Measurements from ENCODE around the gene PLXDC2. TPM values are rescaled to one million over a fixed set of nuclear protein-coding genes. Genes with fewer than 3 reads are reported as not detected.
A peak's percentile ranks its signal among the peaks of the same experiment; 100 is the strongest.

The PLXDC2 gene
- total RNA-seq, 1 experiment from 2014 or later: 38.7 TPM

DNA sequence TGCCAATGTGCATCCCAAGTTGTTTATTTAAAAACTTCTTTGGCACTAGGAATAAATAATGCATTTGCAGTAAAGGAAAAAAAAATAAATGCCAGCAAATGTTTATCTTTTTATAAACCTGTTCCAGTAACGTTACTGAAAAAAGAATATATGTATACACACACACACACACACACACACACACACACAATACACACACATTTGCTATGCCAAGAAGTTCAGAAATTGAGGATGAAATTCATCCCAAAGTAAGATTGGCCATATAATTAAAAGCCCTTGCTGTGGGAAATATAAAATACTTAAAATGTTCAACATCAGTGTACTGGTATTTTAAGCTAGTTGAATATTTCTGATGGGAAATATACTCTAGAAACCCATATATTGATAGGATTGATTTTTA is 2.6 kb downstream of the PLXDC2 start:
- Histone ChIP-seq H2AK5ac (ENCODE audit: insufficient read length, low read length) (no peak overlapping the region), H3K27ac (ENCODE audit: insufficient read length, low read depth, low read length) (no peak overlapping the region), H3K23ac (ENCODE audit: insufficient read length, low read depth, low read length) (no peak overlapping the region), H3K18ac (ENCODE audit: insufficient read length, low read depth, low read length) (no peak overlapping the region), H3K14ac (ENCODE audit: insufficient read depth, low read length) (no peak overlapping the region), H4K8ac (replicated peaks; ENCODE audit: insufficient read length, low read depth, low read length) (no peak overlapping the region), H3K4ac (ENCODE audit: low read depth, low read length) (no peak overlapping the region), H2BK15ac (ENCODE audit: low read depth, low read length) (no peak overlapping the region), H2AFZ (ENCODE audit: low read length) (no peak overlapping the region), H3K79me2 (ENCODE audit: insufficient read depth, low read length) (peaks cover 19% of the 10 kb centered on the region; the same call in 1 of the 2 replicates), H2BK20ac (ENCODE audit: low read depth, low read length, poor library complexity, severe bottlenecking) (no peak overlapping the region), H4K20me1 (ENCODE audit: control insufficient read depth, insufficient read depth, insufficient read length) (no peaks in the 10 kb centered on the region), H4K5ac (ENCODE audit: insufficient read length, low read depth, low read length) (no peak overlapping the region), H3K4me2 (ENCODE audit: insufficient read depth, insufficient read length, low read length) (peak overlapping the region; percentile 95), H2BK5ac (ENCODE audit: insufficient read length, low read length) (no peak overlapping the region), H3K23me2 (ENCODE audit: insufficient read length, low read depth, low read length, poor library complexity, severe bottlenecking) (peaks cover 13% of the 10 kb centered on the region), H3K56ac (ENCODE audit: insufficient read length, low read depth, low read length) (no peak overlapping the region), H3K27me3 (ENCODE audit: insufficient read depth, low read length) (no peaks in the 10 kb centered on the region), H3K4me1 (ENCODE audit: insufficient read depth, low read length) (no peaks in the 10 kb centered on the region; the same call in 1 of the 2 replicates), H3K79me1 (ENCODE audit: insufficient read depth, low read depth, low read length, poor library complexity, severe bottlenecking) (no peaks in the 10 kb centered on the region), H4K91ac (ENCODE audit: insufficient read length, low read depth, low read length) (no peak overlapping the region), H3K9ac (ENCODE audit: extremely low read depth, insufficient read length, low read length) (no peak overlapping the region), H3T11ph (ENCODE audit: low read length) (no peak overlapping the region), H2BK120ac (ENCODE audit: low read depth, low read length, poor library complexity, severe bottlenecking) (no peak overlapping the region), H3K9me3 (ENCODE audit: control insufficient read depth, low read depth, low read length) (no peaks in the 10 kb centered on the region), H2BK12ac (ENCODE audit: insufficient read length, low read depth, low read length) (no peak overlapping the region)
- DNase-seq: no peak
- WGBS (ENCODE audit: extremely low coverage, insufficient read length, low lambda C conversion rate): no CpG with 5 or more reads among the region's 1 CpG
- TF ChIP-seq, protein P1, sequence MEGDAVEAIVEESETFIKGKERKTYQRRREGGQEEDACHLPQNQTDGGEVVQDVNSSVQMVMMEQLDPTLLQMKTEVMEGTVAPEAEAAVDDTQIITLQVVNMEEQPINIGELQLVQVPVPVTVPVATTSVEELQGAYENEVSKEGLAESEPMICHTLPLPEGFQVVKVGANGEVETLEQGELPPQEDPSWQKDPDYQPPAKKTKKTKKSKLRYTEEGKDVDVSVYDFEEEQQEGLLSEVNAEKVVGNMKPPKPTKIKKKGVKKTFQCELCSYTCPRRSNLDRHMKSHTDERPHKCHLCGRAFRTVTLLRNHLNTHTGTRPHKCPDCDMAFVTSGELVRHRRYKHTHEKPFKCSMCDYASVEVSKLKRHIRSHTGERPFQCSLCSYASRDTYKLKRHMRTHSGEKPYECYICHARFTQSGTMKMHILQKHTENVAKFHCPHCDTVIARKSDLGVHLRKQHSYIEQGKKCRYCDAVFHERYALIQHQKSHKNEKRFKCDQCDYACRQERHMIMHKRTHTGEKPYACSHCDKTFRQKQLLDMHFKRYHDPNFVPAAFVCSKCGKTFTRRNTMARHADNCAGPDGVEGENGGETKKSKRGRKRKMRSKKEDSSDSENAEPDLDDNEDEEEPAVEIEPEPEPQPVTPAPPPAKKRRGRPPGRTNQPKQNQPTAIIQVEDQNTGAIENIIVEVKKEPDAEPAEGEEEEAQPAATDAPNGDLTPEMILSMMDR (conservative IDR thresholded peaks at IDR 0.05): no peak
- Mint-ChIP-seq H3K4me1 (peaks cover 32 to 36% of the 10 kb centered on the region in 2 experiments), H3K9me3 (no peaks in the 10 kb centered on the region; a peak in 1 of 5 replicates), H3K27me3 (ENCODE audit: low read depth) (no peaks in the 10 kb centered on the region), H3K27ac (no peak overlapping the region), H3K4me3 (peak overlapping the region; percentile 92 to 94), H3K36me3 (ENCODE audit: insufficient read depth in 1 of 3, low read depth in 3 of 3) (peaks cover 8 to 13% (median 13%) of the 10 kb centered on the region in 3 experiments; a peak in 6 of 7 replicates)

Data from H9 (cell line).